Right forelimb (tissue), 1 donor: ENCODE data around the gene CD4.
"Not testable (repeated sequence)": the region's sequence is repeated elsewhere in the genome, so short reads cannot be mapped to it uniquely, and the experiment has no call there.

Experiments used
- DNase-seq: peaks from one replicate; pipeline ENCODE4 v3.0.0-alpha.2; 2018

The CD4 gene

GRCh38 chr12:6849976-6850560 lies 60.7 kb downstream of the CD4 start:
- DNase-seq, result no peak

- peak; percentile 56 for DNase-seq
Observed at GRCh38 chr12:6850796-6851152, 61.4 kb downstream of the CD4 start.

- peak; percentile 91 for DNase-seq
Observed at GRCh38 chr12:6851153-6851920, 62.0 kb downstream of the CD4 start, which contains the start of gene CDCA3. Gene CDCA3 (minus strand): TSS chr12:6851286. CDS start chr12:6850952, 334 bp downstream.

- peak; percentile 99 for DNase-seq
Observed at GRCh38 chr12:6851921-6852650, 62.8 kb downstream of the CD4 start, which contains the start of gene USP5. Gene USP5 (plus strand): TSS chr12:6852150. CDS start chr12:6852180, 30 bp downstream.

GRCh38 chr12:6852651-6853354 lies 63.5 kb downstream of the CD4 start:
- DNase-seq, result peak; percentile 63

- DNase-seq, result no peak
Observed at GRCh38 chr12:6853626-6854025, 64.3 kb downstream of the CD4 start.

- no peak for DNase-seq
Observed at GRCh38 chr12:6854036-6854435, 64.7 kb downstream of the CD4 start.

GRCh38 chr12:6855322-6855721 lies 66.0 kb downstream of the CD4 start:
- DNase-seq, result no peak

GRCh38 chr12:6858799-6859198 lies 69.5 kb downstream of the CD4 start:
- DNase-seq, result no peak

- no peak for DNase-seq
Observed at GRCh38 chr12:6860116-6860515, 70.8 kb downstream of the CD4 start.

GRCh38 chr12:6860942-6861341 lies 71.6 kb downstream of the CD4 start:
- DNase-seq, result no peak

- DNase-seq, result no peak
Observed at GRCh38 chr12:6861391-6861790, 72.1 kb downstream of the CD4 start.

GRCh38 chr12:6863033-6863432 lies 73.7 kb downstream of the CD4 start:
- no peak for DNase-seq

GRCh38 chr12:6863586-6864321 lies 74.4 kb downstream of the CD4 start:
- DNase-seq, result no peak

- not testable (repeated sequence) for DNase-seq
Observed at GRCh38 chr12:6865307-6865706, 76.0 kb downstream of the CD4 start.

GRCh38 chr12:6866163-6866919 lies 77.0 kb downstream of the CD4 start:
- DNase-seq, result no peak

GRCh38 chr12:6866920-6867412 lies 77.6 kb downstream of the CD4 start:
- no peak for DNase-seq

GRCh38 chr12:6867413-6868210 lies 78.3 kb downstream of the CD4 start, which contains the start of gene TPI1:
Gene TPI1 (plus strand): TSS chr12:6867531. CDS start chr12:6867567, 36 bp downstream.
- DNase-seq, result peak; percentile 93

GRCh38 chr12:6868211-6869048 lies 79.1 kb downstream of the CD4 start:
- DNase-seq, result no peak
